ENCODE results near the gene ERC2. TPM values are rescaled to one million over a fixed set of nuclear protein-coding genes. Genes with fewer than 3 reads are reported as not detected.
A peak's percentile ranks its signal among the peaks of the same experiment; 100 is the strongest.

ERC2 gene
- total and polyA plus RNA-seq, 2 of the 8 experiments (the other 6 are each of a cell fraction or from before 2014, with no cell fraction given), result 16.4 to 22.8 TPM

- TF ChIP-seq ASH2L (IDR thresholded peaks at IDR 0.05; ENCODE audit: low read length) (no peak), PHF8 (conservative IDR thresholded peaks at IDR 0.05; ENCODE audit: low read depth, low read length) (0 out of 2 replicates have a peak, but pooled peaks have one; percentile 37), POLR2AphosphoS5 (IDR thresholded peaks at IDR 0.05; ENCODE audit: low read depth, low read length) (no peak)
These were observed at the start of gene ERC2 (continued) for GRCh38 chr3:56468184-56469106.

Measured in H1 (cell line).